Fibroblast of pulmonary artery (primary cell): Measurements from ENCODE around the gene WDFY4.

ENCODE experiments used
- DNase-seq: peaks from one replicate; pipeline ENCODE4 v3.0.0-alpha.2; 2010; ENCODE audit warnings: low read depth
- H3K4me3 ChIP-seq: replicated peaks from 2 replicates; pipeline ENCODE4 v1.5.1; 2011; ENCODE audit warnings: low read depth, mild to moderate bottlenecking, control low read depth, low read length, moderate library complexity
- TF ChIP-seq, protein P1 (sequence below): IDR thresholded peaks from 2 replicates; pipeline ENCODE4 v1.5.1; 2011; ENCODE audit warnings: mild to moderate bottlenecking, control low read depth, low read length, inconsistent platforms; ENCODE audit errors: missing control alignments

Gene WDFY4

DNA sequence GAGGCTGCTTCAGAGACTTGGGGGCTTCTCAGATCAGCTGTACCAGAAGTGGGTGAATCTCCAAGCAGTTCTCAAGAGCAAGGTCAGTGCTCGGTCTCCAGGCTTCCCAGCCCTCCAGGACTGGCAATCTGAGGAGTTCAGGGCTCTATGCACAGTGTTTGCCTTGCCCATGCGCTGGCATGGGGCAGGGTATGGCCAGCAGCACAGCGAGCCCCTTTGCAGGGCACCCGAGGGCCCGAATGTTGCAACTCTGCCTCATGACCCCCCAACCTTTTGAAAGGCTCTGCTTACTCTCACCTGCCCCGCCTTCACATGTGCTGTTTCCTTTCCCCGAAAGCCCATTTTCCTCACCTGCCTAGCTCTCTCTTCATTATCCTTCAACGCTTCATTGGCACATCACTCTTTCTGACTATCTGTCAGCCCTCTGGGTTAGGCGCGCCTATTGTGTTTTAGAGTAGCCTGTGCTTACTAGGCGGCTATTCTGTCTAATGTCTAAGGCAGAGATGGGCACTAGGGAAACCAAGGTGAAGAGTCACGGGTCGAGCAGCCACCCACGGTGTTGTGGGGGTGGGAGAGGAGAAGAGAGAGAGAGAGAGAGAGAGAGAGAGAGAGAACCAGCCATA, 83.6 kb downstream of the WDFY4 start:
- no peak overlapping the region for H3K4me3 ChIP-seq
- TF ChIP-seq, protein P1, sequence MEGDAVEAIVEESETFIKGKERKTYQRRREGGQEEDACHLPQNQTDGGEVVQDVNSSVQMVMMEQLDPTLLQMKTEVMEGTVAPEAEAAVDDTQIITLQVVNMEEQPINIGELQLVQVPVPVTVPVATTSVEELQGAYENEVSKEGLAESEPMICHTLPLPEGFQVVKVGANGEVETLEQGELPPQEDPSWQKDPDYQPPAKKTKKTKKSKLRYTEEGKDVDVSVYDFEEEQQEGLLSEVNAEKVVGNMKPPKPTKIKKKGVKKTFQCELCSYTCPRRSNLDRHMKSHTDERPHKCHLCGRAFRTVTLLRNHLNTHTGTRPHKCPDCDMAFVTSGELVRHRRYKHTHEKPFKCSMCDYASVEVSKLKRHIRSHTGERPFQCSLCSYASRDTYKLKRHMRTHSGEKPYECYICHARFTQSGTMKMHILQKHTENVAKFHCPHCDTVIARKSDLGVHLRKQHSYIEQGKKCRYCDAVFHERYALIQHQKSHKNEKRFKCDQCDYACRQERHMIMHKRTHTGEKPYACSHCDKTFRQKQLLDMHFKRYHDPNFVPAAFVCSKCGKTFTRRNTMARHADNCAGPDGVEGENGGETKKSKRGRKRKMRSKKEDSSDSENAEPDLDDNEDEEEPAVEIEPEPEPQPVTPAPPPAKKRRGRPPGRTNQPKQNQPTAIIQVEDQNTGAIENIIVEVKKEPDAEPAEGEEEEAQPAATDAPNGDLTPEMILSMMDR: no peak
- DNase-seq: no peak

DNA sequence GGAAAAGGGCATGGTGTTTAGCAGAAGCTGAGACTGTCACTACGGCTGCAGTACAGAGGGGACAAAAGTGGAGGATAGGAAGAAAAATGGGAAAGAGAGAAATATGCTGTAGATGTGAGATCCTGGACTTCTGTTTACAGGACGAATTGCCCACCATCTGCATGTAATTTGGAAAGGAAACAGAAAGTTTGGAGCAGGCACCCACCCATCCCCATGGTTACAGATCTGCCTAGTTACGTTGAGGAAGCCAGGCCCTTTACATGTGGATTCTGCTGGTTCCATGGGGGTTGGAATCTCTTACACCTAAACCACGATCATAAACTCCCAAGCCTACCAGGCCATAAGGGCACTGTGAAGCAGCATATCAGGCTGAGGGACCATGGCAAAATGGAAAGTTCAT, 84.3 kb downstream of the WDFY4 start:
- TF ChIP-seq, protein P1: no peak
- no peak overlapping the region for H3K4me3 ChIP-seq
- DNase-seq: no peak

DNA sequence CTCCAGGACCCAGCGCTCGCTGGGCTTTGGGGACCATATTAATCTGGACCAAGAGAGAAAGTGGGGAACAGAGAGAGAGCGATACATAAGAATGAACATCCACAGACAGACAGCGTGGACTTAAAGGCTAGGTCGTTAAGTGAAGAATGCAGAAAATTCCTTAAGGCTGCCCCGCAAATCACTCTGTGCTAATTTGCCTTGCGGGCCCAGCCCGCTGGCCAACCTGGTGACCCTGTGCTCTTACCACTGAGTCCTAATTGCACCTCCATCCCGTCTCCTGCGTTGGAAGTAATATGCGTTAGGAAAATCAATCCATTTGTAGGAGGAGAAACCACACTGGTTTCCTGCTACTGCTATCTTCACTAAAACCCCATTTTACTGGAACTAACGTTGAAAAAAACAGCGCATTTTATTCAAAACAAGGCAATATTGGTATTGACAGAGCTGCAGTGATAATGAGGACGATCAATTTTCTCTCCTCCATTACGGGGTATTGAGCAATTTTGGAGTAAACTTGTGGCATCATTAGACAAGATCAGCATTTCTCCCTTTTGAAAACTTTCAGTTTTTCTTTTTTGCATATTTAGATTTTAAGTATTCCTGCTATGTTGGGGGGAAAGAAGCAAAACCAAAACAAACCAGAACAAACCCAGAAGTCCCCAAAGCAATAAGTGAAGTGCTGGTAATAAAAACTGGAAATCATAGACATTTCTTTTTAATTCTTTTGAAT, 85.2 kb downstream of the WDFY4 start:
- TF ChIP-seq, protein P1: no peak
- H3K4me3 ChIP-seq: no peak overlapping the region
- no peak for DNase-seq

DNA sequence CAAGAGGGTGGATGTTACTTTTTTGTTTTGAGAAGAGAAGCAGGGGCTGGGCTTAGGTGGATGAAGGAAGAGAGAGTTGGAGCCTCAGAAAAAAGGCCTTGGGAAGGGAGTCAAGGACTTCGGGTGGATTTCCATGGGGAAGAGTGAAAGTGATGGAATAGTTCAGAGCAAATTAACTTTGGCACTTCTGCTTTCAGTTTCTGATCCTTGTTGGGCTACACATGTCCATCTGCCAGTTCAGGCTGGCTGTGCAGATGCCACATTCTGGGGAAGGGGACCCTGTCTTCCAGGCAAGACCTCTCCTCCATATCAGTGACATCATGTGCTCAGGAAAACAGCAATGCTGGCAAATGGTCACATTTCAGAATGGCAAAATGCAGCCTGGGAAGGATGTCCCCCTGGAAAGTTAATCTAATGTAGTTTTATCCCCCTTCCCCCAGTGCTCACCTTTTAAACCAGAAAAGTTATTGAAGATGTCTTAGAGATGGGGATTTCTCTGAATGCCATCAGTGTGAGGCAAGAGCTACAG, 86.0 kb downstream of the WDFY4 start:
- DNase-seq: no peak
- TF ChIP-seq, protein P1: no peak
- no peak overlapping the region for H3K4me3 ChIP-seq

DNA sequence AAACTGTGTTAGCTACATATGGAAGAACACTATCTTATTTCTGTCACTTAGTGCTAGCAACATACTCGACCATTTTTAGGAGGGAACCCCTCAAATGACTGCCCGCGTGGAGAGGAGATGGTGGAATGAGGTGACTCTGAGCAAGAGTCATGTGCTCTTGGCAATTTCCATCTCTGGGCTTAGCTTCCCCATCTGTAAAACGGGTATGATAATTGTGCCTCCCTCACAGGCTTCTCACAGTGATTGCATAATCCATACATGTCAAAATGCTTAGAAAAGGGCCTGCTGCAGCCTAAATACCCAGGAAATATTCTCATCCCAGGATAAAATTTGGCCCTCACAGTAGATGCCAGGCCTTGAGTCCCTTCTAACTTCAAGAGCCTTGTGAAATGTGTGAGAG, 86.6 kb downstream of the WDFY4 start:
- TF ChIP-seq, protein P1: no peak
- DNase-seq: no peak

DNA sequence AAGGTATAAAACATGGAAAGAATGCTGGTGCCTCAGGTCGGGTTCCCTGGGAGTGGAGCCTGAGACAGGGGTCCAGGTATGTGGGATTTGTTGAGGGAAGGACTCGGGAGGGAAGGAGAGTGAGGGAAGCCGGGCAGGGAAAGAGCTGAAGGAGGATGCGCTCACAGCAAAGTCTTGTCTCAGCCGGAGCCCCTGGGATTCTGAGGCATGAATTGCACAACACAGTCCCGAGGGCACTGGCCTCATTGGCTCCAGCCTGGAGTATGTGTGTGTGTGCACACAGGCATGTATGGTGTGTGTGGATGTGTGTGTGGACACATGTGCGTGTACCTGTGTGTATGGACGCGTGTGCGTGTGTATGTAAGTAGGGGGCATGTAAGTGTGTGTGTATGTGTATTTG, 87.4 kb downstream of the WDFY4 start:
- DNase-seq: no peak
- TF ChIP-seq, protein P1: no peak
- no peak overlapping the region for H3K4me3 ChIP-seq

More for the DNA sequence above, 86.6 kb downstream of the WDFY4 start:
- H3K4me3 ChIP-seq: no peak overlapping the region
